ENCODE results near the gene FAF1.

DNA sequence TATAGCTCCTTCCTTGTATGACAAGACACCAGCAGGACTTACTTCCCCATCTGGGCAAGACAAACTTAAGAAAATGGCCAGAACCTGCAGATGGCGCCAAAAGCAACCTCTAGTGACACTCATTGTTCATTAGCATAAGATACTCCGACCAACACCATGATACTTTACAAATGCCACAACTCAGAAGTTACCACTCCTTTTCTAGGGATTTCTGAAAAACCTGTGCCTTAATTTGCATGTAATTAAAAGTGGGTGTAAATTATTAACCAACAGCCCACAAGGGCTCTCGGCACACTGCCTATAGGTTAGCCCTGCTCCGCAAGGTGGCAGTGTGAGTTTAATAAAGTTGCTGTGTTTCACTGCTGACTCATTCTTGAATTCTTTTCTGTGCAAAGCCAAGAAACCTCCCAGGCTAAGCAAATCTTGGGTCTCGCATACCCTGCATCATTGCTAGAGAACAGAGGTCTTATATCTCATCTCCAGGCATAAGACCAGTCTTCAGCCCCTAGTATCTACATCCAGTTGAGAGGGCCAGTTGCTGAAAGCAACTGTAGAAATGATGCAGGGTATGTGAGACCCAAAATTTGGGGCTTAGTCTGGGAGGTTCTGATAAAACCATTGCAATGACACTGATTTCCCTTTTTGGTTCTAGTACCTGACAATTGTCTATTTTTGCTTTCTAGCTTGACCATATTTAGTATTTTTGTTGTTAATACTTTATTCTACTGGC is 86.4 kb downstream of the FAF1 start:
- TF ChIP-seq, protein P1, sequence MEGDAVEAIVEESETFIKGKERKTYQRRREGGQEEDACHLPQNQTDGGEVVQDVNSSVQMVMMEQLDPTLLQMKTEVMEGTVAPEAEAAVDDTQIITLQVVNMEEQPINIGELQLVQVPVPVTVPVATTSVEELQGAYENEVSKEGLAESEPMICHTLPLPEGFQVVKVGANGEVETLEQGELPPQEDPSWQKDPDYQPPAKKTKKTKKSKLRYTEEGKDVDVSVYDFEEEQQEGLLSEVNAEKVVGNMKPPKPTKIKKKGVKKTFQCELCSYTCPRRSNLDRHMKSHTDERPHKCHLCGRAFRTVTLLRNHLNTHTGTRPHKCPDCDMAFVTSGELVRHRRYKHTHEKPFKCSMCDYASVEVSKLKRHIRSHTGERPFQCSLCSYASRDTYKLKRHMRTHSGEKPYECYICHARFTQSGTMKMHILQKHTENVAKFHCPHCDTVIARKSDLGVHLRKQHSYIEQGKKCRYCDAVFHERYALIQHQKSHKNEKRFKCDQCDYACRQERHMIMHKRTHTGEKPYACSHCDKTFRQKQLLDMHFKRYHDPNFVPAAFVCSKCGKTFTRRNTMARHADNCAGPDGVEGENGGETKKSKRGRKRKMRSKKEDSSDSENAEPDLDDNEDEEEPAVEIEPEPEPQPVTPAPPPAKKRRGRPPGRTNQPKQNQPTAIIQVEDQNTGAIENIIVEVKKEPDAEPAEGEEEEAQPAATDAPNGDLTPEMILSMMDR (IDR thresholded peaks at IDR 0.05) = peak in 3 of 6 experiments; percentile 12 to 50 (median 43)
- no peak for TF ChIP-seq POLR2A (IDR thresholded peaks at IDR 0.05)
